Measurements from ENCODE around the gene CMPK2. TPM values are rescaled to one million over a fixed set of nuclear protein-coding genes. Genes with fewer than 3 reads are reported as not detected.

CMPK2 gene
- total RNA-seq, 1 experiment from 2014 or later: 5.0 TPM

DNA sequence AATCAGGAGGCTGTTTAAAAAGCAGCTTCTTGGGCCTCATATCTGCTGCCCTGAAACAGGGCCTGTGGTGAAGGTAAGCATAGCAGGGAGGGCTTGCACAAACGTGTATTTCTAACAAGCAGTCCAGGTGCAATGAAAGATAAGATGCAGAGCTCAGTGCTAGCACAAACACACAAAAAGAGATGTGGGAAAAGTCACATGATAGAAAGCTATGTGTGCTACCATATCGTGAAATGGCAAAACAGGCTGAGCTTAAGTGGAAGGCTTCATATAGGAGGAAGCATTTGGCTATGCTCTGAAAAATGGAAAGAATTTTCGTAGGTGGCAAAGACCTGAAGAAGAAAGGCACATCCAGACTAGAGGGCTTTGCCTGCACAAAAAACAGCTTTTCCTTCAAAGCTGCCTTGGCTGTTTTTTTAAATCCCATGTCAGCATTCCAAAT, 22.1 kb upstream of the CMPK2 start:
- Histone ChIP-seq H3K27ac (ENCODE audit: low read length) (no peak overlapping the region), H3K9me2 (replicated peaks; ENCODE audit: low read length) (no peaks in the 10 kb centered on the region), H3K9ac (ENCODE audit: low read length) (no peak overlapping the region), H3K4me2 (ENCODE audit: low read length) (no peak overlapping the region), H3K79me2 (ENCODE audit: low read length) (no peaks in the 10 kb centered on the region), H3K4me3 (ENCODE audit: low read length) (no peak overlapping the region), H3K36me3 (ENCODE audit: low read depth, low read length) (no peaks in the 10 kb centered on the region), H4K20me1 (ENCODE audit: low read length) (no peaks in the 10 kb centered on the region), H3K9me3 (ENCODE audit: low read length) (no peaks in the 10 kb centered on the region), H2AFZ (ENCODE audit: low read length) (no peak overlapping the region), H3F3A (ENCODE audit: low read length, unreplicated experiment) (no peaks in the 10 kb centered on the region), H3K4me1 (ENCODE audit: insufficient read depth, low read length) (no peaks in the 10 kb centered on the region), H3K27me3 (ENCODE audit: low read length) (0 out of 2 replicates have a peak, but pooled peaks cover 4% of the 10 kb centered on the region)
- no TSS peak for BruUV-seq (replicated peaks)
- ATAC-seq (no peak), DNase-seq (no peak)
- ChIA-PET CTCF (no interaction called here), POLR2A (ENCODE audit: unreplicated experiment) (interaction anchor here (0.6 kb wide), 1 partner anchor 863 kb away, joined by 5 read pairs; no protein-coding TSS in a partner anchor)
- TF ChIP-seq EZH2phosphoT487 (IDR thresholded peaks at IDR 0.05; ENCODE audit: borderline replicate concordance, low read length) (no peak), EZH2 (IDR thresholded peaks at IDR 0.05; ENCODE audit: low read length, unreplicated experiment) (no peak)
- TF ChIP-seq, protein P1, sequence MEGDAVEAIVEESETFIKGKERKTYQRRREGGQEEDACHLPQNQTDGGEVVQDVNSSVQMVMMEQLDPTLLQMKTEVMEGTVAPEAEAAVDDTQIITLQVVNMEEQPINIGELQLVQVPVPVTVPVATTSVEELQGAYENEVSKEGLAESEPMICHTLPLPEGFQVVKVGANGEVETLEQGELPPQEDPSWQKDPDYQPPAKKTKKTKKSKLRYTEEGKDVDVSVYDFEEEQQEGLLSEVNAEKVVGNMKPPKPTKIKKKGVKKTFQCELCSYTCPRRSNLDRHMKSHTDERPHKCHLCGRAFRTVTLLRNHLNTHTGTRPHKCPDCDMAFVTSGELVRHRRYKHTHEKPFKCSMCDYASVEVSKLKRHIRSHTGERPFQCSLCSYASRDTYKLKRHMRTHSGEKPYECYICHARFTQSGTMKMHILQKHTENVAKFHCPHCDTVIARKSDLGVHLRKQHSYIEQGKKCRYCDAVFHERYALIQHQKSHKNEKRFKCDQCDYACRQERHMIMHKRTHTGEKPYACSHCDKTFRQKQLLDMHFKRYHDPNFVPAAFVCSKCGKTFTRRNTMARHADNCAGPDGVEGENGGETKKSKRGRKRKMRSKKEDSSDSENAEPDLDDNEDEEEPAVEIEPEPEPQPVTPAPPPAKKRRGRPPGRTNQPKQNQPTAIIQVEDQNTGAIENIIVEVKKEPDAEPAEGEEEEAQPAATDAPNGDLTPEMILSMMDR (conservative IDR thresholded peaks at IDR 0.05; ENCODE audit: low read depth, low read length): no peak
- intact Hi-C loops (cut with micrococcal nuclease): no loop called here

GRCh38 chr2:6885968-6886367, 20.3 kb upstream of the CMPK2 start:
- H3K9me2 ChIP-seq (replicated peaks; ENCODE audit: low read length): no peaks in the 10 kb centered on the region
- no peak overlapping the region for H3K4me3 ChIP-seq (ENCODE audit: low read length)
- no peaks in the 10 kb centered on the region for H3F3A ChIP-seq (ENCODE audit: low read length, unreplicated experiment)
- POLR2A ChIA-PET (ENCODE audit: unreplicated experiment): no interaction called here
- H3K9me3 ChIP-seq (ENCODE audit: low read length): no peaks in the 10 kb centered on the region
- H3K79me2 ChIP-seq (ENCODE audit: low read length): no peaks in the 10 kb centered on the region
- TF ChIP-seq, protein P1 (conservative IDR thresholded peaks at IDR 0.05; ENCODE audit: low read depth, low read length): no peak
- no peak for TF ChIP-seq EZH2 (IDR thresholded peaks at IDR 0.05; ENCODE audit: low read length, unreplicated experiment)
- no peak for TF ChIP-seq EZH2phosphoT487 (IDR thresholded peaks at IDR 0.05; ENCODE audit: borderline replicate concordance, low read length)
- no peak for ATAC-seq
- DNase-seq: no peak
- no peak overlapping the region for H3K4me2 ChIP-seq (ENCODE audit: low read length)
- no peaks in the 10 kb centered on the region for H3K4me1 ChIP-seq (ENCODE audit: insufficient read depth, low read length)
- intact Hi-C loops (cut with micrococcal nuclease): no loop called here
- CTCF ChIA-PET: no interaction called here
- no peaks in the 10 kb centered on the region for H3K36me3 ChIP-seq (ENCODE audit: low read depth, low read length)
- no peak overlapping the region for H3K9ac ChIP-seq (ENCODE audit: low read length)
- no peak overlapping the region for H3K27ac ChIP-seq (ENCODE audit: low read length)
- 0 out of 2 replicates have a peak, but pooled peaks cover 4% of the 10 kb centered on the region for H3K27me3 ChIP-seq (ENCODE audit: low read length)
- no TSS peak for BruUV-seq (replicated peaks)
- no peak overlapping the region for H2AFZ ChIP-seq (ENCODE audit: low read length)
- no peaks in the 10 kb centered on the region for H4K20me1 ChIP-seq (ENCODE audit: low read length)

- Histone ChIP-seq H3K79me2 (ENCODE audit: low read length) (no peaks in the 10 kb centered on the region), H3K27me3 (ENCODE audit: low read length) (0 out of 2 replicates have a peak, but pooled peaks cover 4% of the 10 kb centered on the region), H3K4me2 (ENCODE audit: low read length) (no peak overlapping the region), H2AFZ (ENCODE audit: low read length) (no peak overlapping the region), H3K27ac (ENCODE audit: low read length) (no peak overlapping the region), H3K4me1 (ENCODE audit: insufficient read depth, low read length) (no peaks in the 10 kb centered on the region), H3K9me2 (replicated peaks; ENCODE audit: low read length) (no peaks in the 10 kb centered on the region), H3K9me3 (ENCODE audit: low read length) (no peaks in the 10 kb centered on the region), H3K9ac (ENCODE audit: low read length) (no peak overlapping the region), H3K4me3 (ENCODE audit: low read length) (no peak overlapping the region), H4K20me1 (ENCODE audit: low read length) (no peaks in the 10 kb centered on the region), H3K36me3 (ENCODE audit: low read depth, low read length) (no peaks in the 10 kb centered on the region), H3F3A (ENCODE audit: low read length, unreplicated experiment) (no peaks in the 10 kb centered on the region)
- POLR2A ChIA-PET (ENCODE audit: unreplicated experiment): no interaction called here
- intact Hi-C loops (cut with micrococcal nuclease): no loop called here
- no peak for TF ChIP-seq EZH2 (IDR thresholded peaks at IDR 0.05; ENCODE audit: low read length, unreplicated experiment)
- TF ChIP-seq EZH2phosphoT487 (IDR thresholded peaks at IDR 0.05; ENCODE audit: borderline replicate concordance, low read length): no peak
- TF ChIP-seq, protein P1 (conservative IDR thresholded peaks at IDR 0.05; ENCODE audit: low read depth, low read length): no peak
- DNase-seq (no peak), ATAC-seq (no peak)
- CTCF ChIA-PET: no interaction called here
- no TSS peak for BruUV-seq (replicated peaks)
These were observed 19.8 kb upstream of the CMPK2 start for GRCh38 chr2:6885551-6885950.
